Muscle layer of duodenum (tissue), 2 donors: ENCODE results near the gene ASGR2.
A peak's percentile ranks its signal among the peaks of the same experiment; 100 is the strongest.

Source experiments
- H3K27ac ChIP-seq: one replicate; pipeline ENCODE4 v1.7.0; 2013; ENCODE audit warnings: mild to moderate bottlenecking, low read length
- H3K27me3 ChIP-seq: one replicate; pipeline ENCODE4 v1.7.0; 2013; ENCODE audit warnings: low read depth, mild to moderate bottlenecking, control low read depth, low read length
- H3K36me3 ChIP-seq, 2 donors: one replicate each; pipeline ENCODE4 v1.7.0; 2013; ENCODE audit warnings: low read length in 2 of 2, control low read depth in 1 of 2, mild to moderate bottlenecking in 1 of 2; ENCODE audit not compliant: insufficient read depth in 2 of 2, control insufficient read depth in 1 of 2
- H3K4me1 ChIP-seq, 2 donors: one replicate each; pipeline ENCODE4 v1.7.0; 2013; ENCODE audit warnings: low read length in 2 of 2, mild to moderate bottlenecking in 2 of 2, control low read depth in 1 of 2, moderate library complexity in 1 of 2; ENCODE audit not compliant: insufficient read depth in 2 of 2, control insufficient read depth in 1 of 2
- H3K4me3 ChIP-seq, 2 donors: one replicate each; pipeline ENCODE4 v1.7.0; 2013; ENCODE audit warnings: low read length in 2 of 2, low read depth in 1 of 2, mild to moderate bottlenecking in 1 of 2
- H3K9me3 ChIP-seq, 2 donors: one replicate each; pipeline ENCODE4 v1.7.0; 2013; ENCODE audit warnings: low read length in 2 of 2, control low read depth in 1 of 2, mild to moderate bottlenecking in 1 of 2; ENCODE audit not compliant: control insufficient read depth in 1 of 2
- donor health status: healthy.

The ASGR2 gene

DNA sequence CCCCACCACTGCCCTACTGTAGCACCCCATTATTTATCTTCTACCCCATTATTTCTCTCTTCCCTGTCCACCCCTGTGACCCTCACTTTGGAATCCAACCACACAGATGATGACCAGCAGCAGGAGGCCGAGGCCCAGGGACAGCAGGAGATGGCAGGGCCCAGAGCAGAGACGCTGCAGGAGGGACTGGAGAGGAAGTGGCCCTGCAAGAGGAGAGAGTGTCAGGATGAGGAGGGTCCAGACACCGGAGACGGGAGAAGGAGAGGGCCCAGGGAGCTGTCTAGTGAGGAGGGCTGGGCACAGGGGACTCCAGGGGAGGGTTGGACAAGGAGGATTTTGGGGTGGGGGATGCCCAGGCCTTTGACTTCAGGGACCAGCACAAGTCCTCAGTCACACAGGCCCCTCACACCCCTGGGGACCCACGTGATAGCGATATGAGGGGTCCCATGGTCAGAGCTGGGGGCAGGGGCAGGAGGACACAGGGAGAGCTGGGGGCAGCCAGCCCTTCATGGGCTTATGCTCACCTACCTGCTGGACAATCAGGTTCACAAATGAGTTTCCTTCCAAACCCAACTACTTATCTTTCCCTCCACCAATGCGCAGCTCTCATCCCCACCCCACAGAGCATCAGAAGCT is 36.6 kb downstream of the ASGR2 start:
- no peaks in the 10 kb centered on the region for H3K4me1 ChIP-seq
- H3K9me3 ChIP-seq = no peaks in the 10 kb centered on the region
- no peak overlapping the region for H3K27ac ChIP-seq
- H3K4me3 ChIP-seq = no peak overlapping the region
- H3K27me3 ChIP-seq = no peaks in the 10 kb centered on the region
- no peaks in the 10 kb centered on the region for H3K36me3 ChIP-seq

DNA sequence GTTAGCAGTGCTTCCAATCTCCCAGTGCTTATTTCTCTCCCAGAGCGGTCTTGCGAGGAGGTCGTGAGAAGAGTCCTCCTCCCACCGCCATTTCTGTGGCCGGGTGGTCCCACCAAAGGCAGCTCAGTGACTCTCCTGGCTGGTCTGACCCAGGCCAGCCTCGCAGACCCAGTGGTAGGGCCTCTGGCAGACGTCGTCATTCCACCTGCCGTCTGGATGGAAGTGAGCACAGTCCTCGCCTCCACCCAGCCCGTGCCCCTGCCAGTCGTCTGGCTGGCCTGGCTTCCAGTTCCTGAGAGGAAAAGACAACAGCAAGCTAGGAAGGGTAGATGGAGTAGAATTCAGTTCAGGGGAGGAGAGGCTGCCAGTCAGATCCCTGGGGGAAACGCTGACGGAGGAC is 39.7 kb downstream of the ASGR2 start:
- Histone ChIP-seq H3K36me3 (no peaks in the 10 kb centered on the region), H3K4me1 (no peaks in the 10 kb centered on the region)

DNA sequence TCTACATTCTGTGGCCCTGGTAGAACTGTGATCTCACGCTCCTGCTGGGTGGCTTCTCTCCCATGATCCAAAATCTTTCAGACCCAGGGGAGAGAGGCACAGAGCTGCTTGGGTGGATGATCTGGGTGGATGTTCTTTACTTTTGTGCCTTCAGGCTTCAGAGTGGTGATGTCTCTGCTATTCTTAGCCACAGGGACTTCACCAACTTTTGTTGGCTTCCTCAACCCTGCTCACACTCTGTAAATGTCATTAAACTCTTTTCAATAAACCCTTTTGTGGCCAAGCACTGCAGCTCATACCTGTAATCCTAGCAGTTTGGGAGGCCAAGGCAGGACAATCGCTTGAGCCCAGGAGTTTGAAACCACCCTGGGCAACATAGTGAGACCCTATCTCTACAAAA is 42.2 kb downstream of the ASGR2 start:
- peaks cover 0 to 6% of the 10 kb centered on the region in 2 donors for H3K9me3 ChIP-seq
- H3K27me3 ChIP-seq = no peaks in the 10 kb centered on the region
- no peak overlapping the region for H3K4me3 ChIP-seq
- no peaks in the 10 kb centered on the region for H3K36me3 ChIP-seq
- no peak overlapping the region for H3K27ac ChIP-seq
- H3K4me1 ChIP-seq = no peaks in the 10 kb centered on the region

More for the DNA sequence above, 39.7 kb downstream of the ASGR2 start:
- no peak overlapping the region for H3K4me3 ChIP-seq
- no peaks in the 10 kb centered on the region for H3K27me3 ChIP-seq
- H3K27ac ChIP-seq = no peak overlapping the region
- no peaks in the 10 kb centered on the region for H3K9me3 ChIP-seq

DNA sequence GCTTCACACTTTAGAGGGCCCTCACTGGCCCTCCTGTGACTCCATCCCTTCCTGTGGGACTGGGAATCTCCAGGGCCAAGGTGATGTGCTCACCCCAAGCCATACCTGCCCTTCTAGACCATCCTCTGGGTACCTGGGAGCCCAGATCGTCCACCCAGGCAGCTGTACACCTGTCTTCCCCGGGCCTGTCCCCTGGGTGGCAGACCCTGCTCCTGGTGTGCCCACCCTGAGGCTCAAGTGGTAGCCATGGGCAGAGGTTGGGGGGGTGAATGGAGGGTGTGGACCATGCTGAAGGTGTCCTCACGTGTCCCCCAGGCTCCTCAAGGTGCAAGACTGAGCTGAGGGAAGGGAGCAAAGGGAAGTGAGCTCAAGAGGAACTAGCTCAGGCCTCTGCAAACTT is 43.9 kb downstream of the ASGR2 start:
- Histone ChIP-seq H3K4me1 (no peaks in the 10 kb centered on the region), H3K27ac (no peak overlapping the region)

DNA sequence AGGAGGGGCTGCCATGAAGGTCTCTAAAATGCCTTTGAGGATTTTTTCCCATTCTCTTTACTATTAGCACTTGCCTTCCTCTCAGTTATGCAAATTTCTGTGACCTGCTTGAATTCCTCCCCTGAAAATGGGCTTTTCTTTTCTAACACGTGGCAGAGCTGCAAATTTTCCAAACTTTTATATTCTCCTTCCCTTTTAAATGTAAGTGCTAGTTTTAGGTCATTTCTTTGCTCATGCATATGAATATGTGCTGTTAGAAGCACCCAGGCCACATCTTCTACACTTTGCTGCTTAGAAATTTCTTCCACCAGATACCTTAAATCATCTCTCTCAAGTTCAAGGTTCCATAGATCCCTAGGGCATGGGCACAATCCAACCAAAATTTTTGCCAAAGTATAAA is 46.4 kb downstream of the ASGR2 start:
- Histone ChIP-seq H3K27ac (no peak overlapping the region), H3K27me3 (no peaks in the 10 kb centered on the region), H3K9me3 (peaks cover 0 to 6% of the 10 kb centered on the region in 2 donors), H3K4me3 (peak overlapping the region in 1 of 2 donors; percentile 29), H3K36me3 (no peaks in the 10 kb centered on the region), H3K4me1 (no peaks in the 10 kb centered on the region)

More for the DNA sequence above, 43.9 kb downstream of the ASGR2 start:
- H3K9me3 ChIP-seq = peaks cover 0 to 6% of the 10 kb centered on the region in 2 donors
- no peak overlapping the region for H3K4me3 ChIP-seq
- no peaks in the 10 kb centered on the region for H3K36me3 ChIP-seq
- H3K27me3 ChIP-seq = no peaks in the 10 kb centered on the region

DNA sequence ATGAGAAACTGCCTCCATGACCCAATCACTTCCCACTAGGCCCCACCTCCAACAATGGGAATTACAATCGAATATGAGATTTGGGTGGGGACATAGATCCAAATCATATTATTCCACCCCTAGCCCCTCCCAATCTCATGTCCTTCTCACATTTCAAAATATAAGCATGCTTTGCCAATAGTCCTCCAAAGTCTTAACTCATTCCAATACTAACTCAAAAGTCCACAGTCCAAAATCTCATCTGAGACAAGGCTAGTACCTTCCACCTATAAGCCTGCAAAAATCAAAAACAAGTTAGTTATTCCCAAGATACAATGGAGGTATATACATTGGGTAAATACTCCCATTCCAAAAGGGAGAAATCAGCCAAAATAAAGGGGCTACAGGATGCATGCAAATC is 47.4 kb downstream of the ASGR2 start:
- Histone ChIP-seq H3K9me3 (peaks cover 0 to 6% of the 10 kb centered on the region in 2 donors), H3K27ac (no peak overlapping the region), H3K36me3 (no peaks in the 10 kb centered on the region), H3K4me1 (no peaks in the 10 kb centered on the region), H3K27me3 (no peaks in the 10 kb centered on the region), H3K4me3 (no peak overlapping the region)

DNA sequence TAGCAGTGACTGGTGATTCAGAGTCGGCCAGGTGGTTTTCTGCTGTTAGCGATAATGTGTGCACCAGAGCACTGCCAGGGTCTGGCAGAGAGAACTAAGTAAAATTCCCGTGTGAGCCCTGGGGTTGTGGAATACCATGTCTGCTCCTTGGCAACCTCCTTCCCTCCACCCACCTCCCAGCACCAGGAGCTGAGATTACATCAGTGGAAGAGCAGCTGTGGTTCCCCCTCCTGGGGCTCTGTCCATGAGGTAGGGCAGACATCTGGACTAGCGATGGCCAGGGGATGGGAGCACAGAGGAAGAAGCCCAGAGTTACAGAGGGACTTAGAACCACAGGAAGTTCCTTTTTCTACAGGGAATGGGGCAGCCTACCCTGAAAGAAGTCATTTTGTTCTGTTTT is 50.4 kb downstream of the ASGR2 start:
- Histone ChIP-seq H3K9me3 (peaks cover 0 to 6% of the 10 kb centered on the region in 2 donors), H3K4me3 (no peak overlapping the region), H3K4me1 (no peaks in the 10 kb centered on the region), H3K36me3 (no peaks in the 10 kb centered on the region), H3K27me3 (no peaks in the 10 kb centered on the region), H3K27ac (no peak overlapping the region)

DNA sequence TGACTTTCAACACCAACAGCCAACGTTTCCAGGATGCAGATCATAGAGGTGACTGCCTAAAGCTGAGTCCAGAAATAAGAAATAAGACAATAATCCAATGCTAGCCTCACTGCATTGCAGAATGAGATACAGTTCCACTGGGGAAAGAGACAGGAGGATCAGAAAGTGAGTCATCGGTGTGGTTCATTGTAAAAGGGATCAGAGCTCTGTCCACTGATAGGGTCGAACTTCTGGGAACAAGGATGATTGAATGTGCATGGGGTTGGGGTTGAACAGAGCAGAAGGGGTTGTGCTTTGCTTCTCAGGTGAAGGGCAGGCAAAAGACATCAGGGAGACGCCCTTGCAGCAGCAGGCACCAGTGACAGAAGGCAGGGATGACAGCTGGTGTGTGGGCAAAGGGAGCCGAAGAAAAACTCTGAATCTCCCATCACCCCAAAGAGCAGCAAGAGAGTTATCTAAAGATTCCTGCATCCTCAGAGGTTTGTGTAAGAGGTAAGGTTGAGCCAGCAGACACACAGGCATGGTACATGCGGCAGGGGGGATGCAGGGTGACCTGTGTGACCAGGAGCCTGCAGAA is 51.0 kb downstream of the ASGR2 start:
- H3K4me1 ChIP-seq = no peaks in the 10 kb centered on the region
- no peak overlapping the region for H3K27ac ChIP-seq
- H3K4me3 ChIP-seq = no peak overlapping the region
- peaks cover 0 to 6% of the 10 kb centered on the region in 2 donors for H3K9me3 ChIP-seq
- no peaks in the 10 kb centered on the region for H3K36me3 ChIP-seq
- H3K27me3 ChIP-seq = no peaks in the 10 kb centered on the region

DNA sequence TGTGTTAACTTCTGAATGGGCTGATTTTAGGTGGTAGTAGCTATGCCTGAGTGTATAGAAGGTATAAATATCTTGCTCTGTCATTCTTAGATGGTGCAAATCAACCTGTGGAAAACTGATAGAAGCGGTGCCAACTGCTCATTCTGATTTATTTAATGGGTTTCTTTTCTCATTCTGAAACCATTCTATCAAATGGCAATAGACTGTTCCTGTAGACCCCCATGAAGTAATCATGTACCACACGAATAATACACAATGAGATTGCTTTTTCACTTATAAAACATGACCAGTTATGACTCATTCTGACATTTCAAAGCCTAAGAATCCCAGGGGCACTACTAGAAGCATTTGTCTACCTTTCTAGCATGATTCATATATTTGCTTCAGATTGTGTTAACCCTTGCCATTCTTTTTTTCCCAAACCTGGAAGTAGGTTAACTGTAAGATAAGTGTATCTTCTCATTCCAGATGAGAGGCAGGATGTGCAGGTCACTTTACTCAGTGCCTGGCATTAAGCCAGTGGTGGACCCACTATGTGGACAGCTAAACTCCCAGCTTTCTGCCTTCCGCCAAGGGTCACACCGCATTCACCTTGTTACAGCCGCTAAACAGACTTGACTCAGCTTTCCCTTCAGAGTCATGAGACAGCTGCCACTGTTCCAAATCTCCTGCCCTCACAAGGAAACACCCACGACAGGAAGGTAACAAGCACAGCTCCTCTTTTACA is 54.3 kb downstream of the ASGR2 start:
- Histone ChIP-seq H3K27ac (no peak overlapping the region), H3K36me3 (no peaks in the 10 kb centered on the region), H3K27me3 (no peaks in the 10 kb centered on the region), H3K4me3 (no peak overlapping the region), H3K9me3 (no peaks in the 10 kb centered on the region), H3K4me1 (no peaks in the 10 kb centered on the region)

DNA sequence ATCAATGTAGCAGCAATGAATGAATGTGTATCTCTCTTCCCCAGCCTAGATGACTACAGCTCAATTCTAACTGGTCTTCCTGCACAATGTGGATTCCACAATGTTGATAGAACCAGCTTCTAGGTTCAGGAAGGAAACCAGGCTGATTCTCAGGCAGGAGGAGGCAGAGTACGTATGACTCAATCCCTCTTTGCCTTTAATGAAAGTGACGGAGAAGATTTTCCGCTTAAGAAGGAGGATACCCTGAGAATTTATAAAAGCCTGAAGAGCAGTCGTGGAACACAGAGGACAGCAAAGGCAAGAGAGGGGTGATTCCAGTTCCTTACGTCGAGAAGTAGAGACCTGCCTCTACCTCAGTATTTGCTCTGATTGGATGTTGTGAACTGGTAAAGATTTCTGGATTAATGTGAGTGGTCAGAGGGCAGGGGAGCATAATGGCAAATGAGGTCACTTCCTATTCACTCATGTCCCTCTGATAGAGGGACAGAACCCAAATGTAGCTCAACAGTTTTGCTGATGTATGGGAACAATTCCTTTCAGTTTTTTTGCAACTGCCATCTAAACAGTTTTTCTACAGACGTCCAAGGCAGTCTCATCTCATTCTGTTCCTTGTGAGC is 55.7 kb downstream of the ASGR2 start:
- Histone ChIP-seq H3K27me3 (no peaks in the 10 kb centered on the region), H3K9me3 (no peaks in the 10 kb centered on the region), H3K27ac (no peak overlapping the region), H3K36me3 (no peaks in the 10 kb centered on the region), H3K4me3 (no peak overlapping the region), H3K4me1 (no peaks in the 10 kb centered on the region)

DNA sequence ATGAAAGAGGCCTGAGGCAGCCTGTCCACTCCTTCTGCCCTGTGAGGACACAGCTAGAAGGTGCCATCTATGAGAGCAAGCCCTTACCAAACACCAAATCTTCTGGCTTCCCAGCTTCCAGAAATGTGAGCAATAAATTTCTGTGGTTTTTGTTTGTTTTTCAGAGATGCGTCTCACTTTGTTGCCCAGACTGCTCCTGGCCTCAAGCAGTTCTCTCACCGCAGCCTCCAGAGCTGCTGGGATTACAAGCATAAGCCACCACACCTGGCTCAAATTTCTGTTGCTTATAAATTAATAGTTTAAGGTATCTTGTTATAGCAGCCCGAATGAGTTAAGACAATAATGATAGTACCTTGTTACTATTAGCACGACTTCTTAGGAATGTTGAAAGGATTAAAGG is 58.2 kb downstream of the ASGR2 start:
- Histone ChIP-seq H3K27me3 (no peaks in the 10 kb centered on the region), H3K9me3 (no peaks in the 10 kb centered on the region), H3K36me3 (no peaks in the 10 kb centered on the region), H3K4me3 (no peak overlapping the region), H3K4me1 (no peaks in the 10 kb centered on the region), H3K27ac (no peak overlapping the region)
